Measurements from ENCODE around the gene GLRX.

DNA sequence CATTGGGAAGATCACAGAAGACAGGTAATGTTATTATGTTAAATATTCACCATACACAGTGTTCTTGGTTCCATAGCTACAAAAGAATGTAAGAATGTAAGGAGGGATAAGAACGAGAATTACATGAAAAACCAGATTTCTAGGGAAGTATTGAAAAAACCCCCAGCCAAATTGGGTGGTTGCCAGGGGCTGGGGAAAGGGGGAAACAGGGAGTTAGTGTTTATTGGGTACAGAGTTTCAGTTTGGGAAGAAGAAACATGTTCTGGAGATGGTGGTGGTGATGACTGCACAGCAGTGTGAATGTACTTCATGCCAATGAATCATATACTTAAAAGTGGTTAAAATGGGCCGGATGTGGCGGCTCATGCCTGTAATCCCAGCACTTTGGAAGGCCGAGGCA lies 40.3 kb downstream of the GLRX start:
- TF ChIP-seq POLR2AphosphoS5 (IDR thresholded peaks at IDR 0.05) (no peak), POLR2A (IDR thresholded peaks at IDR 0.05; ENCODE audit: low read depth) (no peak)

Measured in esophagus muscularis mucosa (tissue), 2 donors.